Temporal lobe (tissue), 2 donors: ENCODE data around the gene TDRD5. TPM values are rescaled to one million over a fixed set of nuclear protein-coding genes. Genes with fewer than 3 reads are reported as not detected.

Experiments
- small RNA-seq: library from RNA; depleted of rRNA; stranded (forward); fragments of <200 nt; gene quantifications from one replicate; pipeline ENCODE3, GENCODE V24; 2014; ENCODE audit warnings: low replicate concordance
- total RNA-seq: library from RNA; depleted of rRNA; stranded (reverse); fragments of >200 nt; gene quantifications from one replicate; pipeline ENCODE4 v1.2.3, GENCODE V29; 2014

Gene TDRD5
- total RNA-seq, 1 donor from 2014 or later: 1.2 TPM

Small RNA genes within 50 kb of the gene (small RNA-seq; reads per million reads assigned to genes)
- 0.16 reads per million for gene RNU5F-2P

Other genes starting within 250 kb of the TDRD5 start
- gene AXDND1, start 225.9 kb upstream of the TDRD5 start, total RNA-seq: 0.74 TPM
- not detected for gene NPHS2, start 15.9 kb upstream of the TDRD5 start, total RNA-seq
- gene FAM163A, start 151.5 kb downstream of the TDRD5 start, total RNA-seq: 0.25 TPM